GM19324 (cell line): Measurements from ENCODE around the gene SLC17A9.

Source experiments
- ATAC-seq: cut with Tn5 transposase; IDR thresholded peaks from one replicate; pipeline ENCODE4 v1.9.1; 2021; ENCODE audit warnings: mild to moderate bottlenecking, moderate library complexity; ENCODE audit not compliant: unreplicated experiment, low FRiP score

SLC17A9 gene

GRCh38 chr20:63014287-63014686 lies 61.8 kb downstream of the SLC17A9 start:
- ATAC-seq, result no peak

- no peak for ATAC-seq
Observed at GRCh38 chr20:63014710-63015109, 62.2 kb downstream of the SLC17A9 start.

DNA sequence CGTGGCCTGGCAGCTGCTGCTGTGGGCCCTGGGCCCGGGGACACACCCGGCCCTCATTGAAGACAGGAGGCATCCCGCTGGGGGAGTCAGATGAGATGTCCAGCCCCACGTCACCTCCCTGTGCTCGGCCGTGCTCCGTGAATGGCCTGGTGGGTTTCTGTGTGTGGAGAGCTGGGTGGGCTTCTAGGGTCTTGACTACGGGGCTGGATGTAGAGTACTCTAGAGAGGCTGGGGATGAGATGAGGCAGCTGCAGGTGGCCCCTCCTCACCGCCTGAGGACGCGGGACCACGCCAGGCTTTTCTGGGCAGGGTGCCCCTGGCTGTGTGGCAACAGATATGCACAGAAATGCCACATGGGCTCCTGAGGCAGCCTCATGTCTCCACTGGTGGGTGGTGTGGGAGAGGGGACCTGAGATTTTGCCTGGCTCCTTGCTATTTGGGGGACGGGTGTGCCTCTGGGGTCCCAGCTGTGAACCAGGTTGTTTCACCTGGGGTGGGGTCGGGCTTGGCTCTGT lies 62.7 kb downstream of the SLC17A9 start:
- no peak for ATAC-seq

- no peak for ATAC-seq
Observed at GRCh38 chr20:63015662-63016361, 63.3 kb downstream of the SLC17A9 start.

DNA sequence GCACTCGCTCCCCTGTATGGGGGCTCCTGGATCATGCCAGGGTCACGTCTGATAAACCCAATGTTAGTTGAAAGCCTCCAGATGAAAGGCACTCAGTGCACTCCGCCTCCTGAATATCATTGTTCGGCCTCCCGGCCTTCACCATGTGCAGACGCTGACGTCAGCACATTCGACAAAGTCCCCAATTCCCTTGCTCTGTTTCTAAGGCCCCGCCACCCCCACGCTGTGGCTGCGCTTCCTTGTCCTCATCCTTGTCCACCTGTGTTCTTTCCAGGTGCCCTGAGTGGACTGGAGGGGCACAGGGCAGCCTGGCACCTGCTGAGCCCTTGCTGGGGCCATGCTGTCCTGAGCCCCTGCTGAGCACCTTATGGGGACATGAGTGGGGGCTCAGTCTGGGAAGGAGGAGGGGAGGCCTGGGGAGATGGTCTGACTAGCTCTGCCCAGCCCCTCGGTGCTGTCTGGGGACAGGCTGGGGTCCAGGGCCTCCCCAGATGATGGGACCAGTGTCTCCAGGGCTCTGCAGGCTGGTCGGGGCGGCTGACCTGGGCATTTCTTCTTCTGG lies 64.1 kb downstream of the SLC17A9 start:
- no peak for ATAC-seq

- ATAC-seq, result no peak
Observed at GRCh38 chr20:63017076-63017825, 64.7 kb downstream of the SLC17A9 start.

DNA sequence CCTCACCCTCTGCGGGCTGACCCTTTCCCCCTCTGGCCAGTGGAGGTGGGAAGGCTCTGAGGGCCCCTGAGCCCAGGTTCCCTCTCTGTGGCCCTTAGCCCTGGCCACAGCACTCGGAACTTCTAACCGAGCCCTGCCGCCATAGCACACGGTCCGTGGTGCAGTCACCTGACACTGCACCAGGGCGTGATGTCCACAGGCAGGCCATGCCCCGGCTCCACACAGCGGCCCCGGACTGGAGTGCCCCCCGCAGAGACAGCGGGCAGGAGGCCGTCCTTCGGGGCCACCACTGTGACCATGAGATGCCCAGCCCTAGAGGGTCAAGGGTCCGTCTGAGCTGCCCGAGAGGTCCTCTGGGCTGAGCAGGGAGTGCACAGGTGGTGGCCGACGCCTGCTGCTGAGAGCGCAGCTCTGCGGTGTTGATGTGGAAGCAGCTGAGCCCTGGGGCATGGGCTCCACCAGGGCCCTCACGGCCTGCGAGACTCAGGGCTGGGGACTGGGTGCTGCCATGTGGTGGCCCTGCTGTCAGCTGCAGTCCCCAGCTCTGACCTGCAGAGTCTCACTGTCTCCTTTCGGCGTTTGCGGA lies 65.4 kb downstream of the SLC17A9 start:
- no peak for ATAC-seq
